Colonic mucosa (tissue), 4 donors: ENCODE measurements around the gene HLA-A. TPM values are rescaled to one million over a fixed set of nuclear protein-coding genes. Genes with fewer than 3 reads are reported as not detected.

Experiments used
- DNase-seq: peaks from one replicate; pipeline ENCODE4 v3.0.0-alpha.2; 2020
- H3K27ac ChIP-seq: fragments of 200-600 bp; one replicate; pipeline ENCODE4 v1.8.0; 2021
- H3K27me3 ChIP-seq: fragments of 200-600 bp; one replicate; pipeline ENCODE4 v1.8.0; 2021
- H3K36me3 ChIP-seq: fragments of 200-600 bp; one replicate; pipeline ENCODE4 v1.8.0; 2021
- H3K4me1 ChIP-seq: fragments of 200-600 bp; one replicate; pipeline ENCODE4 v1.8.0; 2021; ENCODE audit warnings: mild to moderate bottlenecking
- H3K4me3 ChIP-seq: fragments of 200-600 bp; one replicate; pipeline ENCODE4 v1.8.0; 2021
- H3K9ac ChIP-seq, 2 donors: one replicate each; pipeline ENCODE4 v1.7.0; 2013; ENCODE audit warnings: control low read depth in 2 of 2, low read depth in 2 of 2, low read length in 2 of 2
- H3K9me3 ChIP-seq: fragments of 200-600 bp; one replicate; pipeline ENCODE4 v1.8.0; 2021
- intact Hi-C: fragments of 100-400 bp; cut with DNase I; formaldehyde crosslinking; loops from one replicate; pipeline ENCODE4 v1.14.1; 2022
- total RNA-seq, 2 donors: library from RNA; stranded (reverse); fragmentation: NEBNext Ultra II Directional in 1 of 2; extraction: Animal tissue kit (Norgen Biotek cat#: 25700) in 1 of 2; gene quantifications; one replicate each; pipeline ENCODE4 v1.2.1, GENCODE V29; 2021
- TF ChIP-seq, protein P1 (sequence below): fragments of 200-600 bp; IDR thresholded peaks from one replicate; pipeline ENCODE4 v1.8.0; 2022; ENCODE audit warnings: antibody characterized with exemption, mild to moderate bottlenecking
- donor health status: healthy.
- donor health status: DM: no; HTN: no; CAD: no.
- donor health status: DM: no; HTN: no; CAD: no.

The HLA-A gene
- total RNA-seq, 2 donors from 2014 or later = 1,045 to 1,898 TPM

- H3K27me3 ChIP-seq = no peaks in the 10 kb centered on the region
- H3K36me3 ChIP-seq = no peaks in the 10 kb centered on the region
- intact Hi-C loops = no loop called here
- no peaks in the 10 kb centered on the region for H3K4me1 ChIP-seq
- TF ChIP-seq, protein P1, sequence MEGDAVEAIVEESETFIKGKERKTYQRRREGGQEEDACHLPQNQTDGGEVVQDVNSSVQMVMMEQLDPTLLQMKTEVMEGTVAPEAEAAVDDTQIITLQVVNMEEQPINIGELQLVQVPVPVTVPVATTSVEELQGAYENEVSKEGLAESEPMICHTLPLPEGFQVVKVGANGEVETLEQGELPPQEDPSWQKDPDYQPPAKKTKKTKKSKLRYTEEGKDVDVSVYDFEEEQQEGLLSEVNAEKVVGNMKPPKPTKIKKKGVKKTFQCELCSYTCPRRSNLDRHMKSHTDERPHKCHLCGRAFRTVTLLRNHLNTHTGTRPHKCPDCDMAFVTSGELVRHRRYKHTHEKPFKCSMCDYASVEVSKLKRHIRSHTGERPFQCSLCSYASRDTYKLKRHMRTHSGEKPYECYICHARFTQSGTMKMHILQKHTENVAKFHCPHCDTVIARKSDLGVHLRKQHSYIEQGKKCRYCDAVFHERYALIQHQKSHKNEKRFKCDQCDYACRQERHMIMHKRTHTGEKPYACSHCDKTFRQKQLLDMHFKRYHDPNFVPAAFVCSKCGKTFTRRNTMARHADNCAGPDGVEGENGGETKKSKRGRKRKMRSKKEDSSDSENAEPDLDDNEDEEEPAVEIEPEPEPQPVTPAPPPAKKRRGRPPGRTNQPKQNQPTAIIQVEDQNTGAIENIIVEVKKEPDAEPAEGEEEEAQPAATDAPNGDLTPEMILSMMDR = no peak
- H3K27ac ChIP-seq = no peak overlapping the region
- H3K9ac ChIP-seq = no peak overlapping the region
- H3K9me3 ChIP-seq = no peaks in the 10 kb centered on the region
- DNase-seq = no peak
- no peak overlapping the region for H3K4me3 ChIP-seq
These were observed 22.6 kb upstream of the HLA-A start for GRCh38 chr6:29919506-29920445.

DNA sequence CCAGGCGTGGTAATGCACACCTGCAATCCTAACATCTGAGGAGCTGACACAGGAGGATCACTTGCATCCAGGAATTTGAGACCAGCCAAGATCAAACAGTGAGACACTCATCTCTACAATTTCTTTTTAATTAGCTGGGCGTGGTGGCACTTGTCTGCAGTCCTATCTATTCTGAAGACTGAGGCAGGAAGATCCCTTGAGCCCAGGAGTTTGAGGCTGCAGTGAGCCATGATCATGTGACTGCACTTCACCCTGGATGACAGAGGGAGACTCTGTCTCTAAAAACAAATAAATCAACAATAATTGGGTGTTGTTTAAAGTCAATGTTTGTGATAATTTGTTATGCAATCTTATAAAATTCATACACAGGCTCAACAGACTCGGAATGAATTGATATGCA is 18.0 kb upstream of the HLA-A start:
- no peaks in the 10 kb centered on the region for H3K9me3 ChIP-seq
- H3K9ac ChIP-seq = no peak overlapping the region
- peaks cover 2% of the 10 kb centered on the region for H3K4me1 ChIP-seq
- intact Hi-C loops = no loop called here
- TF ChIP-seq, protein P1 = no peak
- H3K36me3 ChIP-seq = no peaks in the 10 kb centered on the region
- H3K27me3 ChIP-seq = no peaks in the 10 kb centered on the region
- no peak overlapping the region for H3K27ac ChIP-seq
- no peak overlapping the region for H3K4me3 ChIP-seq
- DNase-seq = no peak

DNA sequence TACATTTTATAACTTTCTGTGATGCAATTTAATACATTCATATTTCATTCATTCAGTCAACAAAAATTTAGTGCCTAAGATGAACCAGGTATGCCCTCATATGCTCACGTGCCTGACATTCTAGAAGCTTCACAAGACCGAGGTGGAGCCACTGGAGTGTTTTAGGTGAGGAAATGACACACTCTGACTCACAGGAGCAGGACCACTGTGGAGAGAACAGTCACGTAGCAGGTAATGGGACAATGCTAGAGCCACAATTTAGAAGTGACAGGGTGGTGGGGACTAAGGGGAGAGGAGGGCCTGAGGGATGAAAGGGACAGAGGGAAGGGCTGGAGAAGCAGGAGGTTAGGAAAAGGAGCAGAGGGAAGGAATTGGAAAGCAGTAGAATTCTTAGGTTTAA is 17.6 kb upstream of the HLA-A start:
- Histone ChIP-seq H3K9me3 (no peaks in the 10 kb centered on the region), H3K27me3 (no peaks in the 10 kb centered on the region), H3K27ac (no peak overlapping the region), H3K4me3 (no peak overlapping the region), H3K9ac (no peak overlapping the region), H3K36me3 (no peaks in the 10 kb centered on the region), H3K4me1 (peaks cover 2% of the 10 kb centered on the region)
- TF ChIP-seq, protein P1 = no peak
- peak; percentile 58 for DNase-seq
- intact Hi-C loops = no loop called here

DNA sequence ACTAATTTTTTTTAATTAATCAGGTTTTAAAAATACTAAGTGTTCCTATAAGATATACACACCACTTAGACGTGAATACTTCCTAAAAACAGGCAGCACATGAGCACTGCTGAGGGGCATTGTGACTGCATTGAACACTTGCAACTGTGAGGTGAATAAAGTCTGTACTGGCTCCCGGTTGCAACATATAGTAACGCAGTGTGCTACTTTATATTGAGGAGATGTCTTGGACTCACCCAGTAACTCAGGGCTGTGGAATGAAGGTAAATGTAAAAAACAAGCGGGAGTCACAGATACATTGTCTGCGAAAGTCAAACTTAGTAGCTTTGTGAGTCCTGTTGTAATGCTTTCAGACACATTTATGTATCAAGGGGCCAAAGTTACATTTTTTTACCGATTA is 17.0 kb upstream of the HLA-A start:
- no peaks in the 10 kb centered on the region for H3K9me3 ChIP-seq
- H3K4me3 ChIP-seq = no peak overlapping the region
- H3K27ac ChIP-seq = no peak overlapping the region
- H3K36me3 ChIP-seq = no peaks in the 10 kb centered on the region
- H3K9ac ChIP-seq = no peak overlapping the region
- intact Hi-C loops = no loop called here
- H3K27me3 ChIP-seq = no peaks in the 10 kb centered on the region
- DNase-seq = no peak
- peaks cover 2% of the 10 kb centered on the region for H3K4me1 ChIP-seq
- TF ChIP-seq, protein P1 = no peak

DNA sequence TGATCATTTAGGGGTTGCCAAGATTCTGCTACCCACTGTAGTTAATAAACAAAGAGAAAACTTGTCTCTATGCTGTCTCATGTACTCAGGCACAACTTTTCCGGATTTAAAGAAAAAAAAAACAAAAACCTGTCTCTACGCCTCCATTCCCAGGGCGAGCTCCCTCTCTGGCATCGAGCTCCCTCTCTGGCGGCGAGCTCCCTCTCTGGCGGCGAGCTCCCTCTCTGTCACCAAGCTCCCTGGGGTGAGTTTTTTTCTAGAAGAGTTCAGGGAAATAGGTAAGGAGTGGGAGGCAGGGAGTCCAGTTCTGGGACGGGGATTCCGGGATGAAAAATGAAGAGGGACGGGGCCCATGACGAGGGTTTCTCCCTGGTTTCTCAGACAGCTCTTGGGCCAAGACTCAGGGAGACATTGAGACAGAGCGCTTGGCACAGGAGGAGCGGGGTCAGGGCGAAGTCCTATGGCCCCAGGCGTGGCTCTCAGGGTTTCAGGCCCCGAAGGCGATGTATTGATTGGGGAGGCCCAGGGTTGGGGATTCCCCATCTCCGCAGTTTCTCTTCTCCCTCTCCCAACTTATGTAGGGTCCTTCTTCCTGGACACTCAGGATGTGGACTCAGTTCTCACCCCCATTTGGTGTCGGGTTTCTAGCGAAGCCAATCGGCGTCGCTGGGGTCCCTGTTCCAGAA is 16.5 kb upstream of the HLA-A start:
- H3K36me3 ChIP-seq = no peaks in the 10 kb centered on the region
- H3K27me3 ChIP-seq = no peaks in the 10 kb centered on the region
- peaks cover 2% of the 10 kb centered on the region for H3K4me1 ChIP-seq
- peak; percentile 81 for DNase-seq
- intact Hi-C loops = no loop called here
- H3K9me3 ChIP-seq = no peaks in the 10 kb centered on the region
- H3K4me3 ChIP-seq = peak overlapping the region; percentile 68
- TF ChIP-seq, protein P1 = no peak
- peak overlapping the region; percentile 99 for H3K27ac ChIP-seq
- H3K9ac ChIP-seq = peak overlapping the region; percentile 63 to 79
